Mucosa of rectum (tissue), 2 donors: Measurements from ENCODE around the gene HPCAL1.
"Not testable (repeated sequence)": the region's sequence is repeated elsewhere in the genome, so short reads cannot be mapped to it uniquely, and the experiment has no call there.

Source experiments
- H3K27ac ChIP-seq, 2 donors: one replicate each; pipeline ENCODE4 v1.7.0; 2013; ENCODE audit warnings: inconsistent platforms in 2 of 2, low read depth in 2 of 2, low read length in 2 of 2
- H3K27me3 ChIP-seq, 2 donors: one replicate each; pipeline ENCODE4 v1.7.0; 2013; ENCODE audit warnings: low read length in 2 of 2; ENCODE audit not compliant: control insufficient read depth in 2 of 2, insufficient read depth in 2 of 2
- H3K36me3 ChIP-seq, 2 donors: one replicate each; pipeline ENCODE4 v1.7.0; 2013; ENCODE audit warnings: low read length in 2 of 2; ENCODE audit not compliant: control insufficient read depth in 2 of 2, insufficient read depth in 2 of 2
- H3K4me1 ChIP-seq, 2 donors: one replicate each; pipeline ENCODE4 v1.7.0; 2013; ENCODE audit warnings: low read length in 2 of 2, mild to moderate bottlenecking in 1 of 2; ENCODE audit not compliant: control insufficient read depth in 2 of 2, insufficient read depth in 2 of 2
- H3K4me3 ChIP-seq, 2 donors: one replicate each; pipeline ENCODE4 v1.7.0; 2013; ENCODE audit warnings: low read length in 2 of 2
- H3K9ac ChIP-seq, 2 donors: one replicate each; pipeline ENCODE4 v1.7.0; 2013; ENCODE audit warnings: low read length in 2 of 2, low read depth in 1 of 2, mild to moderate bottlenecking in 1 of 2
- H3K9me3 ChIP-seq, 2 donors: one replicate each; pipeline ENCODE4 v1.7.0; 2013; ENCODE audit warnings: low read length in 2 of 2; ENCODE audit not compliant: control insufficient read depth in 2 of 2
- donor health status: healthy.
- donor health status: Normal muscosa, but diverticular disease.

The HPCAL1 gene

DNA sequence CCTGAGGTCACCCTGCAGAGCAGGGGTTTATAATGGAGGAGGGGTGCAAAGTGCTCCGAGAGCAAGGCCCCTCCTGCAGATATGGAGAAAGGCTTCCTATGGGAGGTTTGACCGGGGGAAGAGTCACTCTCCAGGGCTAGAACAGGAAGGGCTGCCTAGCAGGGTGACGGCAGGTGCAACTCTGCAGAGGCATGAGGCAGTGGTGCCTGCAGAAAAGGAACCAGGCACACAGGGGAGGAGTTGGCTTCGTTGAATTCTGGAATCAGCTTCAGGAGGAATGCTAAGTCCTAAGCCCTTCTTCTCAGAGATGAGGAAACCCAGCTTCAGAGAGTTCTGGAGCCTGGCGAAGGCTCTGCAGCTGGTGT, 17.5 kb upstream of the HPCAL1 start:
- Histone ChIP-seq H3K27ac (peak overlapping the region in 1 of 2 donors; percentile 23), H3K9ac (no peak overlapping the region), H3K4me3 (no peak overlapping the region), H3K9me3 (no peaks in the 10 kb centered on the region), H3K36me3 (no peaks in the 10 kb centered on the region), H3K4me1 (peaks cover 2 to 6% of the 10 kb centered on the region in 2 donors), H3K27me3 (no peaks in the 10 kb centered on the region)

DNA sequence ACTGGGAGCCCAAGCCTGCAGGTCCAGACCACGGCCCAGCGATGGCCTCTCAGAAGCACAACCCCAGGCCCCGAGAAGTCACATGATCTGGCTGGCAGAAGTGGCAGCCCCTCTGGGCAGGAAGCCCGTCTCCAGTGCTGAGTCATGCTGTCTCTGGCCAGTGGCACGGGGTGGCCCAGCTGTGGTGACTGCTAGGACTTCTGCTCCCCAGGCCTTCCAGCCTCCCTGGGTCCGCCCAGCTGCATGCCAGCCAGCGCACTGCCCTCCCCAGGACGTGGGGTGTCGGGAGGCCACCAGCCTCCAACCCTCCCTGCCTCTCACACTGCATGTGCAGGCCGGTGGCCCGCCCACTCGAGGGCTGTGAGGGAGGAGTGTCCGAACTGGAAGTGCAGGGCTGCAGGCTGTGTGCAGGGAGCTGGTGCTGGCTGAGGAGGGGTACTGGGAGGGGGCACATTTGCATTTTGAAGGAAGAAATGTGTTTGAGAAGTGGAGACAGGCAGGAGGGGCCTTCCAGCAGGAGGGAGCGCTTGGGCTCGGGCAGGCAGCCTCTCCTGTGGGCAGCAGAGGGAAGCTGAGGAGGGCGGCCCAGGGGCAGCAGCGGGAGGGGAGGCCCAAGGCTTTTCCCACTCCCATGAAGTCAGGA, 17.0 kb upstream of the HPCAL1 start:
- no peaks in the 10 kb centered on the region for H3K9me3 ChIP-seq
- no peak overlapping the region for H3K4me3 ChIP-seq
- no peaks in the 10 kb centered on the region for H3K27me3 ChIP-seq
- no peaks in the 10 kb centered on the region for H3K36me3 ChIP-seq
- peak overlapping the region in 1 of 2 donors; percentile 23 for H3K27ac ChIP-seq
- H3K9ac ChIP-seq: no peak overlapping the region
- peaks cover 2 to 6% of the 10 kb centered on the region in 2 donors for H3K4me1 ChIP-seq

DNA sequence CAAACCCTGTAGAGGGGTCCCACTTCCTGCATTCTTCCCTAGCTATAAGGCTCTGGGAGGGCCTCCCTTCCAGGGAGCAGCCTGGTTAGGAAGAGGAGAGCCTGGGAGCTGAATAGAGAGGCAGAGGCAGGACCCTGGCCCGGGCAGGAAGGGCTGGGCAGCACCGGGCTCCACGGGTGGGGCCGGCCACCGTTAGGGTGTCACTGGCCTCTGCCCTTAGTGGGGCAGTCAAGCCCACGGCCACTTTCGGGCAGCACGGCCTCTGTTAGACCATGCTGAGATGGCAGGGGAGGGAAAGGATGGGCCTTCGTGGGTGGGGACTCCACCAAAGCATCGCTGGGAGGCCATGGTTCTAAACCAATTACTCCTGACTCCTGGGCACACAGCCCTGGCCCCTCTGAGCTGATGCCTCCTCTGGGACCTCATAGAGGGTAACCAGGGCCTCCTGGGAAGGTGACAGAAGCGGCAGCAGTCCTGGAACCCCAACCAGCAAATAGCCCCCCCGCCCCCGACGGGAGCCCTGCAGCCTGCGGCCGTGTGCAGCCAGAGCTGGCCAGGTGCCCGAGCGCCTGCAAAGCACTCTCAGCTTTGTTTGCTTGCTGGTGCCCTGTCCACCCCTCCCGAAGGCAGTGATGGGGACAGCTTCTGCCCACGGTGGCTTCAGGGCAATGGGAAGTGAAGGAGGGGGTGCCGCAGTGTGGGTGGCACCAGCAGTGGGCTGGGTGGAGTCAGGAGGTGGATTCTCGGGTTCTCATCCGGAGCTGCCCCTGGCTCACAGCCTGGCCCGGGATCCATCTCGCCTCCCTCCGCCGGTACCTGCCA, 16.3 kb upstream of the HPCAL1 start:
- Histone ChIP-seq H3K9me3 (no peaks in the 10 kb centered on the region), H3K36me3 (no peaks in the 10 kb centered on the region), H3K27ac (peak overlapping the region in 1 of 2 donors; percentile 23), H3K4me1 (peaks cover 2 to 6% of the 10 kb centered on the region in 2 donors), H3K4me3 (no peak overlapping the region), H3K27me3 (no peaks in the 10 kb centered on the region), H3K9ac (no peak overlapping the region)

DNA sequence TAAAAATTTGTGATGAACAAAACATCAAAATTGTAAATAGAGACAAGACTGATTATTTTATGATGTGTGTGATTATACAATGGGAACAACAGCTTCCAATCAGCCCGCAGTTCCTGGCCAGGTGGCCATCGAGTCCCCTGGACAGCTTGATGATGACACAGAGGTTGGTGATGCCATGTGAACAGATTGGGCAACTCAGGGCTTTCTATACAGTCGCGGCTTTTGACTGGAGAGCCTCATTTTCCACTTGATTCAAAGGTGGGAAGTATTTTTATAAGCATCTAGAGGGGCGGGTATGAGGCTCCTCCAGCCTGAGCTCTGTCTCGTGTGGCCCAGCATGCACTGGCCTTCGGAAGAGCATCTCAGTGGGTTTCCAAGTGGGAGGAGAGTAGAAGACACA, 14.9 kb upstream of the HPCAL1 start:
- no peak overlapping the region for H3K9ac ChIP-seq
- H3K36me3 ChIP-seq: no peaks in the 10 kb centered on the region
- H3K4me1 ChIP-seq: peaks cover 2 to 6% of the 10 kb centered on the region in 2 donors
- no peaks in the 10 kb centered on the region for H3K27me3 ChIP-seq
- no peak overlapping the region for H3K4me3 ChIP-seq
- no peak overlapping the region for H3K27ac ChIP-seq
- no peaks in the 10 kb centered on the region for H3K9me3 ChIP-seq

DNA sequence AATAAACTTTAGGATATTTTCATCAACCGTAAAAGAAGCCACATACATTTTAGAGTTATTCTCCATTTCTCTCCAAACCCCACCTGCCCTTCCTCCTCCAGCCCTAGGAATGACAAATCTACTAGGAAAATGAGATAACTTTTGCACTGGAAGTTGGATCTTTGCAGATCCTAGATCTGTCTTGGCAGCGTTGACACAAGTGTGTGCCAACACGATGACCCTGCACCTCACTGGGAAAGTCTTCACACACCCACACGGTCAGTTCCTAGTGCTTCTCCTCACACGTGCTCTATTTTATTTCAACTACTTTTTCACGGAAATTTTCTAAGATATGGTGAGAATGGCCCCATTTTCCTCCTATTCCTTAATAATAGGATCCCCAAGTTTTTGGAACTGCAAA, 14.1 kb upstream of the HPCAL1 start:
- H3K27ac ChIP-seq: no peak overlapping the region
- no peak overlapping the region for H3K4me3 ChIP-seq
- no peak overlapping the region for H3K9ac ChIP-seq
- H3K27me3 ChIP-seq: no peaks in the 10 kb centered on the region
- H3K36me3 ChIP-seq: no peaks in the 10 kb centered on the region
- H3K4me1 ChIP-seq: peaks cover 2 to 6% of the 10 kb centered on the region in 2 donors
- no peaks in the 10 kb centered on the region for H3K9me3 ChIP-seq

DNA sequence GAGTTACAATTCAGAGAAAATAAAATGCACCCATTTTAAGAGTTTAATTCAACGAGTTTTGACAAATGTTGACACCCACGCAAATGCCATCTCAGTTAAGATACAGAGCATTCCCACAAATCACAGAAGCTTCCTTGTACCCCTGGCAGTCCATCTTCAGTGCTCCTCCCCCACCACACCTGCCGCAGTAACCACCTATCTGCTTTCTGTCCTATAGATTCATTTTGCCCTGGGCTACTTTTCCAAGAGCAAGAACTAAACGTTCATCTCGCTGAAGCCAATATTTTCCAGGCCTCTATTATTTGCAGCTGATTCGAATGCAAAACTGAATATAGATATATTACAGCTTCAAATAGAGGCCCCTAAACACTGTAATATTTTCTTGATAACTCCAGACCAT, 13.4 kb upstream of the HPCAL1 start:
- no peak overlapping the region for H3K9ac ChIP-seq
- H3K9me3 ChIP-seq: no peaks in the 10 kb centered on the region
- H3K4me3 ChIP-seq: no peak overlapping the region
- peaks cover 2 to 6% of the 10 kb centered on the region in 2 donors for H3K4me1 ChIP-seq
- H3K27ac ChIP-seq: no peak overlapping the region
- H3K27me3 ChIP-seq: no peaks in the 10 kb centered on the region
- no peaks in the 10 kb centered on the region for H3K36me3 ChIP-seq

DNA sequence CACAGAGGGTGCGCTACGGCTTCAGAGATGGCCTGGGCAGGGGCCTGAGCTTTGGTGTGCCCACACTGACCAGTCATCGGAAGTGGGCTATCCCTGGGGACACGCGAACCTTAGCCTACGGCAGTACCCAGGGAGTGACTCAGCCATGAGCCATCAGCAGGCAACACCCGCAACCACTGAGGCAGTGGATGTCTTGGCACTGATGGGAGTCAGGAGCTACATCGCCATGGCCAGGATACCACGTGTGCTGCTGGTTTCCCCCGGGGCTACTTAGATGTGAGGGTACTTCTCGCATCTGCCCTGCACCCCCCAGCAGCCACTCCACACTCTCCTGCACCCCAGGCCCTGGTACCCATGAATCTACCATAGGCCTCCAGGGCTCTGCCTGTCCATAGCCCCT, 12.8 kb upstream of the HPCAL1 start:
- H3K27ac ChIP-seq: no peak overlapping the region
- no peaks in the 10 kb centered on the region for H3K27me3 ChIP-seq
- no peak overlapping the region for H3K9ac ChIP-seq
- peaks cover 2 to 6% of the 10 kb centered on the region in 2 donors for H3K4me1 ChIP-seq
- H3K4me3 ChIP-seq: no peak overlapping the region
- no peaks in the 10 kb centered on the region for H3K36me3 ChIP-seq
- no peaks in the 10 kb centered on the region for H3K9me3 ChIP-seq

DNA sequence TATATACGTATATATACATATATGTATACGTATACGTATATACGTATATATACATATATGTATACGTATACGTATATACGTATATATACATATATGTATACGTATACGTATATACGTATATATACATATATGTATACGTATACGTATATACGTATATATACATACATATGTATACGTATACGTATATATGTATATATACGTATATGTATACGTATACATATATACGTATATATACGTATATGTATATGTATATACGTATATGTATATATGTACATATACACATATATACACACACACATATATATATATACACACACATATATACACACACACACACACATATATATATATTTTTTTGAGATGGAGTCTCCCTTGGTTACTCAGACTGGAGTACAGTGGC, 11.3 kb upstream of the HPCAL1 start:
- not testable (repeated sequence) for H3K27ac ChIP-seq, H3K27me3 ChIP-seq, H3K4me1 ChIP-seq, H3K36me3 ChIP-seq, H3K9me3 ChIP-seq, H3K4me3 ChIP-seq, H3K9ac ChIP-seq

DNA sequence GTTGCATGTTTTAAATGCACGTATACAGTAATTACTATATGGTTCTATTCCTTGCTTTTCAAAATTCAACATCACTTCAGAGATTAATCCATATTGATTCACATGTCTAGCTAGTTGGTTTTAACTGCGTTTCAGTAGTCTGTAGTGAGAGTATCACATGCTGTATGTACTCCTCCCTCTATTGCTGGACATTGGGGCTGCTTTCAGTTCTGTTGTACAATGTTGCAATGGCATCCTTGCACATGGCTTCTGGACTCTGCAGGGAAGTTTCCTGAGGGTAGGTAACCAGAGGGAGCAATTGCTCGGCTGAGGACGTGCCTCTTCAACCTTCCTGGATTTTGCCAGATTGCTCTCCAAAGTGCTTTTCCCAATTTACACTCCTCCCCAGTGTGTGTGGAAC, 10.7 kb upstream of the HPCAL1 start:
- Histone ChIP-seq H3K9me3 (no peaks in the 10 kb centered on the region), H3K36me3 (no peaks in the 10 kb centered on the region), H3K27me3 (no peaks in the 10 kb centered on the region), H3K9ac (no peak overlapping the region), H3K27ac (no peak overlapping the region), H3K4me1 (no peaks in the 10 kb centered on the region), H3K4me3 (no peak overlapping the region)

DNA sequence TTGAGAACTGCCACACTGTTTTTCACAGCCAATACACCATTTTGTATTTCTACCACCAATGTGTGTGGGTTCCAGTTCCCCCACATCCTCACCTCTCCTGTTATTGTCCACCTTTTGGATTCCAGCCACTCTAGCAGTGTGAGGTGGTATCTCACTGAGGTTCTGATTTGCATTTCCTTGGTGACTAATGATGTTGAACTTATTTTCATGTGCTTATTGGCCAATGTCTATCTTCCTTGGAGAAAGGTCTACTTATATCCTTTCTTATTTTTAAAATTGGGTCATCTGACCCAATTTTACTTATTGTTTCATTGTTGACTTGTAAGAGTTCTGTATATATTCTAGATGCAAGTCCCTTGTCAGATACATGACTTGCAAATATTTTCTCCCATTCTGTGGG, 9.1 kb upstream of the HPCAL1 start:
- peaks cover 0 to 2% of the 10 kb centered on the region in 2 donors for H3K4me1 ChIP-seq
- H3K27me3 ChIP-seq: no peaks in the 10 kb centered on the region
- H3K9ac ChIP-seq: no peak overlapping the region
- H3K27ac ChIP-seq: no peak overlapping the region
- H3K4me3 ChIP-seq: no peak overlapping the region
- no peaks in the 10 kb centered on the region for H3K9me3 ChIP-seq
- H3K36me3 ChIP-seq: no peaks in the 10 kb centered on the region
